GM12878 (cell line): ENCODE data around the gene ANO5. TPM values are rescaled to one million over a fixed set of nuclear protein-coding genes. Genes with fewer than 3 reads are reported as not detected.
"Not testable (repeated sequence)": the region's sequence is repeated elsewhere in the genome, so short reads cannot be mapped to it uniquely, and the experiment has no call there.

Experiments used
- ATAC-seq: fragments of 200-7000 bp; cut with Tn5 transposase; 3 replicates; pipeline ENCODE4 v1.9.1; 2020; ENCODE audit warnings: mild to moderate bottlenecking, moderate library complexity
- BruUV-seq: library from RNA; stranded (reverse); fragments of 400-500 nt; replicated peaks from 2 replicates; lab custom pipeline; 2021; lab: Mats Ljungman, UMichigan
- CTCF ChIA-PET: fragments of 300-600 bp; sonication (Branson Sonifier 250); formaldehyde crosslinking; extraction: SDS; loops from one replicate; lab custom pipeline; 2021; ENCODE audit warnings: inconsistent platforms; lab: Yijun Ruan, JAX
- POLR2A ChIA-PET: fragments of 350-600 bp; formaldehyde crosslinking; extraction: SDS; loops from one replicate; lab custom pipeline; 2021; ENCODE audit warnings: inconsistent platforms; lab: Charles Lee
- RAD21 ChIA-PET: fragments of 300-600 bp; sonication (Branson Sonifier 250); formaldehyde crosslinking; loops from one replicate; lab custom pipeline; 2023; ENCODE audit warnings: antibody characterized with exemption; ENCODE audit not compliant: unreplicated experiment; lab: Charles Lee
- SMC1A ChIA-PET: fragments of 300-600 bp; sonication (Branson Sonifier 250); formaldehyde crosslinking; loops from one replicate; lab custom pipeline; 2023; ENCODE audit not compliant: unreplicated experiment, uncharacterized antibody; lab: Charles Lee
- DNase-seq: peaks from one replicate; pipeline ENCODE4 v3.0.0-alpha.2; 2011; ENCODE audit warnings: low read depth, low spot score
- FAIRE-seq: peaks from 3 replicates; lab custom pipeline; 2011; peaks lifted over from hg19 to GRCh38; lab: Jason Lieb, UNC
- H2AFZ ChIP-seq: 2 replicates; pipeline ENCODE4 v1.6.0; 2011; ENCODE audit warnings: low read depth, low read length, control low read depth; ENCODE audit not compliant: control insufficient read depth
- H3K27ac ChIP-seq: 2 replicates; pipeline ENCODE4 v1.5.1; 2011; ENCODE audit warnings: control low read depth; ENCODE audit not compliant: control insufficient read depth, insufficient read depth
- H3K27me3 ChIP-seq, 2 experiments: replicated peaks in 1 of 2; 2 replicates each; pipeline versions ENCODE4 v1.6.0 to v1.6.1; 2011; ENCODE audit warnings: low read length in 1 of 2; ENCODE audit not compliant: control insufficient read depth in 2 of 2, insufficient read depth in 2 of 2
- H3K36me3 ChIP-seq, 2 experiments: 2 replicates each; pipeline ENCODE4 v1.5.1; 2011; ENCODE audit warnings: low read length in 1 of 2; ENCODE audit not compliant: control insufficient read depth in 2 of 2, insufficient read depth in 2 of 2
- H3K4me1 ChIP-seq: 2 replicates; pipeline ENCODE4 v1.6.1; 2011; ENCODE audit warnings: mild to moderate bottlenecking, low read length, moderate library complexity, mixed read lengths; ENCODE audit not compliant: control insufficient read depth, insufficient read depth
- H3K4me2 ChIP-seq: 2 replicates; pipeline ENCODE4 v1.6.0; 2011; ENCODE audit warnings: control low read depth; ENCODE audit not compliant: control insufficient read depth, insufficient read depth
- H3K4me3 ChIP-seq: fragments of 200-600 bp; sonication (generic); 2 replicates; pipeline ENCODE4 v1.5.1; 2016
- H3K79me2 ChIP-seq: 2 replicates; pipeline ENCODE4 v1.6.0; 2011; ENCODE audit warnings: low read length; ENCODE audit not compliant: control insufficient read depth, insufficient read depth
- H3K9ac ChIP-seq: 2 replicates; pipeline ENCODE4 v1.8.0; 2011; ENCODE audit warnings: low read length, control low read depth, mixed read lengths; ENCODE audit not compliant: control insufficient read depth, insufficient read depth
- H3K9me3 ChIP-seq: replicated peaks from 3 replicates; pipeline ENCODE4 v1.5.1; 2011; ENCODE audit warnings: mild to moderate bottlenecking, low read length; ENCODE audit not compliant: control insufficient read depth, insufficient read depth
- H4K20me1 ChIP-seq: 2 replicates; pipeline ENCODE4 v1.6.0; 2011; ENCODE audit not compliant: control insufficient read depth, insufficient read depth
- BCL11A ChIP-seq: IDR thresholded peaks from 2 replicates; pipeline ENCODE4 v1.6.1; 2011; ENCODE audit warnings: low read depth, low read length
- CBX3 ChIP-seq: fragments of 200-600 bp; sonication (generic); IDR thresholded peaks from 2 replicates; pipeline ENCODE4 v1.6.1; 2016; ENCODE audit warnings: low read depth, borderline replicate concordance
- NFIC ChIP-seq: IDR thresholded peaks from 2 replicates; pipeline ENCODE4 v1.6.1; 2012; ENCODE audit warnings: low read depth, mild to moderate bottlenecking, inconsistent platforms, low read length, moderate library complexity
- NFXL1 ChIP-seq: fragments of 450-650 bp; IDR thresholded peaks from 2 replicates; pipeline ENCODE4 v1.6.1; 2017; ENCODE audit warnings: antibody characterized with exemption, mild to moderate bottlenecking, borderline replicate concordance
- NFYB ChIP-seq: IDR thresholded peaks from 2 replicates; pipeline ENCODE4 v1.6.1; 2011; ENCODE audit warnings: low read depth, mild to moderate bottlenecking, low read length, improper control_type of control experiment, moderate library complexity; ENCODE audit not compliant: insufficient read depth
- NR2C2 ChIP-seq: IDR thresholded peaks from 2 replicates; pipeline ENCODE4 v1.6.1; 2011; ENCODE audit warnings: borderline replicate concordance, low read depth; ENCODE audit not compliant: control insufficient read depth, insufficient read length
- NRF1 ChIP-seq: conservative IDR thresholded peaks from 2 replicates; pipeline ENCODE4 v1.6.1; 2011; ENCODE audit warnings: mild to moderate bottlenecking, low read depth, low read length, improper control_type of control experiment
- SIN3A ChIP-seq: IDR thresholded peaks from 2 replicates; pipeline ENCODE4 v1.6.1; 2012; ENCODE audit warnings: low read depth, low read length, improper control_type of control experiment
- TAF1 ChIP-seq: IDR thresholded peaks from 2 replicates; pipeline ENCODE4 v1.6.1; 2011; ENCODE audit warnings: mild to moderate bottlenecking, low read depth, low read length, borderline replicate concordance
- TARDBP ChIP-seq: IDR thresholded peaks from 2 replicates; pipeline ENCODE4 v1.6.1; 2016; ENCODE audit warnings: borderline replicate concordance
- YY1 ChIP-seq: IDR thresholded peaks from 2 replicates; pipeline ENCODE4 v1.6.1; 2011; ENCODE audit warnings: low read depth, mild to moderate bottlenecking, low read length
- WGBS: methylation state at CpG from one replicate; pipeline ENCODE4 v1.1.6; 2016; ENCODE audit warnings: low lambda C conversion rate; ENCODE audit not compliant: insufficient replicate concordance, insufficient coverage; ENCODE audit errors: missing lambda C conversion rate; 5-methylcytosine and 5-hydroxymethylcytosine counted together
- in situ Hi-C: fragments of 300-500 bp; cut with MboI; formaldehyde crosslinking; loops from 9 replicates; pipeline ENCODE4 v1.14.3; 2018; ENCODE audit warnings: mixed read lengths
- intact Hi-C: fragments of 100-400 bp; cut with micrococcal nuclease; formaldehyde crosslinking; loops from one replicate; pipeline ENCODE4 v1.14.2; 2022; ENCODE audit not compliant: unreplicated experiment
- polyA plus RNA-seq, 11 experiments: library from polyadenylated mRNA; depleted of rRNA in 4 of 11; unstranded in 6 of 11; stranded (reverse) in 5 of 11; fragments of >200 nt; fragmentation: Nextera tagmentation in 4 of 11; fragmentation: Illumina TruSeq in 1 of 11; extraction: Ambion mirVana in 4 of 11; extraction: Trizol in 1 of 11; gene quantifications; 1 replicate in 1 of 11; 2 replicates in 10 of 11; pipeline versions ENCODE4 v1.2.1 to v1.2.3, GENCODE V29; 2011 to 2016; ENCODE audit warnings: inconsistent platforms in 2 of 11, missing spikeins in 2 of 11, low read depth in 1 of 11
- total RNA-seq, 4 experiments: library from RNA; depleted of rRNA in 3 of 4; stranded (reverse); fragments of >200 nt in 3 of 4; fragmentation: Illumina TruSeq in 1 of 4; extraction: Trizol in 1 of 4; gene quantifications; 2 replicates each; pipeline versions ENCODE4 v1.2.1 to v1.2.3, GENCODE V29; 2013 to 2021

Gene ANO5
- total and polyA plus RNA-seq, 10 of the 15 experiments (the other 5 are each of a cell fraction or from before 2014, with no cell fraction given): 1.6 to 10.2 (median 4.1) TPM

- 20% methylated on average over 4 of the region's 4 CpGs for WGBS
- ChIA-PET RAD21 (interaction anchor here (1.2 kb wide), 1 partner anchor 106 kb away, joined by 3 read pairs; no protein-coding TSS in a partner anchor), POLR2A (no interaction called here)
Observed at GRCh38 chr11:22276535-22276934, 83.7 kb downstream of the ANO5 start.

GRCh38 chr11:22284991-22285390, 92.1 kb downstream of the ANO5 start:
- in situ Hi-C loops, SMC1A ChIA-PET, H4K20me1 ChIP-seq, H3K4me2 ChIP-seq, intact Hi-C loops, H3K27me3 ChIP-seq, H3K27ac ChIP-seq, H3K9me3 ChIP-seq, H3K9ac ChIP-seq, DNase-seq, CTCF ChIA-PET, FAIRE-seq, POLR2A ChIA-PET, H3K4me3 ChIP-seq, BruUV-seq, H3K4me1 ChIP-seq, H3K36me3 ChIP-seq, H2AFZ ChIP-seq, RAD21 ChIA-PET, ATAC-seq, H3K79me2 ChIP-seq: not testable (repeated sequence)
- 50% methylated on average over 17 of the region's 17 CpGs for WGBS

More at GRCh38 chr11:22276535-22276934, 83.7 kb downstream of the ANO5 start:
- BruUV-seq: no TSS peak
- Histone ChIP-seq H3K79me2 (no peaks in the 10 kb centered on the region), H3K9me3 (no peaks in the 10 kb centered on the region), H3K4me2 (no peak overlapping the region), H3K9ac (no peak overlapping the region), H3K36me3 (no peaks in the 10 kb centered on the region), H3K4me3 (no peak overlapping the region), H4K20me1 (no peaks in the 10 kb centered on the region), H3K27ac (no peak overlapping the region), H3K27me3 (no peaks in the 10 kb centered on the region), H3K4me1 (no peaks in the 10 kb centered on the region), H2AFZ (no peak overlapping the region)
- in situ Hi-C loops (no loop called here), intact Hi-C loops (no loop called here)
- DNase-seq (no peak), FAIRE-seq (no peak), ATAC-seq (no peak)
- ChIA-PET SMC1A (interaction anchor here (1.2 to 1.6 kb wide), 3 partner anchors 11 to 107 kb away, joined by 3 to 4 read pairs (median 3); no protein-coding TSS in a partner anchor), CTCF (interaction anchor here (1.3 kb wide), 1 partner anchor 32 kb away, joined by 7 read pairs; no protein-coding TSS in a partner anchor)
- TF ChIP-seq YY1: no peak
- no peak for TF ChIP-seq CBX3
- no peak for TF ChIP-seq NRF1
- TF ChIP-seq SIN3A: no peak
- TF ChIP-seq NR2C2: no peak
- TF ChIP-seq TARDBP: no peak
- TF ChIP-seq BCL11A: no peak
- no peak for TF ChIP-seq NFXL1
- no peak for TF ChIP-seq TAF1
- TF ChIP-seq NFYB: no peak
- no peak for TF ChIP-seq NFIC
